Measurements from ENCODE around the gene WNT2.

The WNT2 gene

GRCh38 chr7:117313582-117313981, 9.3 kb downstream of the WNT2 start:
- no peak overlapping the region for H3K4me3 ChIP-seq (ENCODE audit: low read length, poor library complexity, severe bottlenecking)
- H3K4me1 ChIP-seq (ENCODE audit: insufficient read depth, low read length, poor library complexity, severe bottlenecking): no peaks in the 10 kb centered on the region
- H2AFZ ChIP-seq (ENCODE audit: low read length): no peak overlapping the region
- no peaks in the 10 kb centered on the region for H3K79me2 ChIP-seq (ENCODE audit: insufficient read depth, low read length)
- no peaks in the 10 kb centered on the region for H3K36me3 ChIP-seq (ENCODE audit: insufficient read depth, low read length)
- no peak overlapping the region for H3K4me2 ChIP-seq (ENCODE audit: low read depth, low read length, poor library complexity, severe bottlenecking)
- H4K20me1 ChIP-seq (ENCODE audit: insufficient read depth, low read length, poor library complexity, severe bottlenecking): no peaks in the 10 kb centered on the region
- H3K27me3 ChIP-seq (ENCODE audit: insufficient read depth, low read length, poor library complexity, severe bottlenecking): no peaks in the 10 kb centered on the region
- no peaks in the 10 kb centered on the region for H3K9me3 ChIP-seq (ENCODE audit: insufficient read depth, low read depth, low read length)
- H3K9me2 ChIP-seq (replicated peaks; ENCODE audit: low read depth, low read length): no peaks in the 10 kb centered on the region
- no peaks in the 10 kb centered on the region for H3F3A ChIP-seq (ENCODE audit: low read depth)
- no peak overlapping the region for H3K9ac ChIP-seq (ENCODE audit: low read depth, low read length, poor library complexity, severe bottlenecking)
- no peak for TF ChIP-seq EZH2phosphoT487 (IDR thresholded peaks at IDR 0.05; ENCODE audit: borderline replicate concordance)

- no peaks in the 10 kb centered on the region for H3K27me3 ChIP-seq (ENCODE audit: insufficient read depth, low read length, poor library complexity, severe bottlenecking)
- TF ChIP-seq EZH2phosphoT487 (IDR thresholded peaks at IDR 0.05; ENCODE audit: borderline replicate concordance) (no peak), CTCF (conservative IDR thresholded peaks at IDR 0.05; ENCODE audit: low read length) (peak; percentile 43)
- no peaks in the 10 kb centered on the region for H3K9me2 ChIP-seq (replicated peaks; ENCODE audit: low read depth, low read length)
- no peaks in the 10 kb centered on the region for H3K9me3 ChIP-seq (ENCODE audit: insufficient read depth, low read depth, low read length)
- no peak overlapping the region for H2AFZ ChIP-seq (ENCODE audit: low read length)
- H3K4me2 ChIP-seq (ENCODE audit: low read depth, low read length, poor library complexity, severe bottlenecking): no peak overlapping the region
- no peaks in the 10 kb centered on the region for H3K36me3 ChIP-seq (ENCODE audit: insufficient read depth, low read length)
- H3K4me3 ChIP-seq (ENCODE audit: low read length, poor library complexity, severe bottlenecking): no peak overlapping the region
- H4K20me1 ChIP-seq (ENCODE audit: insufficient read depth, low read length, poor library complexity, severe bottlenecking): no peaks in the 10 kb centered on the region
- no peak overlapping the region for H3K9ac ChIP-seq (ENCODE audit: low read depth, low read length, poor library complexity, severe bottlenecking)
- H3F3A ChIP-seq (ENCODE audit: low read depth): no peaks in the 10 kb centered on the region
- H3K79me2 ChIP-seq (ENCODE audit: insufficient read depth, low read length): no peaks in the 10 kb centered on the region
- no peaks in the 10 kb centered on the region for H3K4me1 ChIP-seq (ENCODE audit: insufficient read depth, low read length, poor library complexity, severe bottlenecking)
These were observed 10.0 kb downstream of the WNT2 start for GRCh38 chr7:117312593-117313580.

GRCh38 chr7:117308891-117309290, 14.0 kb downstream of the WNT2 start:
- H3K79me2 ChIP-seq (ENCODE audit: insufficient read depth, low read length): no peaks in the 10 kb centered on the region
- no peaks in the 10 kb centered on the region for H3K4me1 ChIP-seq (ENCODE audit: insufficient read depth, low read length, poor library complexity, severe bottlenecking)
- no peak overlapping the region for H3K4me2 ChIP-seq (ENCODE audit: low read depth, low read length, poor library complexity, severe bottlenecking)
- no peak overlapping the region for H3K4me3 ChIP-seq (ENCODE audit: low read length, poor library complexity, severe bottlenecking)
- H2AFZ ChIP-seq (ENCODE audit: low read length): no peak overlapping the region
- no peaks in the 10 kb centered on the region for H4K20me1 ChIP-seq (ENCODE audit: insufficient read depth, low read length, poor library complexity, severe bottlenecking)
- no peaks in the 10 kb centered on the region for H3K27me3 ChIP-seq (ENCODE audit: insufficient read depth, low read length, poor library complexity, severe bottlenecking)
- no peak for TF ChIP-seq CTCF (conservative IDR thresholded peaks at IDR 0.05; ENCODE audit: low read length)
- no peak for TF ChIP-seq EZH2phosphoT487 (IDR thresholded peaks at IDR 0.05; ENCODE audit: borderline replicate concordance)
- H3K36me3 ChIP-seq (ENCODE audit: insufficient read depth, low read length): no peaks in the 10 kb centered on the region
- no peaks in the 10 kb centered on the region for H3K9me2 ChIP-seq (replicated peaks; ENCODE audit: low read depth, low read length)
- no peak overlapping the region for H3K9ac ChIP-seq (ENCODE audit: low read depth, low read length, poor library complexity, severe bottlenecking)
- no peaks in the 10 kb centered on the region for H3K9me3 ChIP-seq (ENCODE audit: insufficient read depth, low read depth, low read length)
- no peaks in the 10 kb centered on the region for H3F3A ChIP-seq (ENCODE audit: low read depth)

Measured in Loucy (cell line).